Neural progenitor cell (in vitro differentiated cells): ENCODE measurements around the gene LIPK.

Experiments
- CTCF ChIP-seq: fragments of 200-600 bp; sonication (generic); IDR thresholded peaks from 2 replicates; pipeline ENCODE4 v1.5.1; 2017; ENCODE audit warnings: antibody characterized with exemption, mild to moderate bottlenecking
- EZH2 ChIP-seq: fragments of 200-600 bp; sonication (generic); IDR thresholded peaks from 2 replicates; pipeline ENCODE4 v1.6.1; 2017; ENCODE audit warnings: antibody characterized with exemption, mild to moderate bottlenecking, moderate library complexity
- EZH2phosphoT487 ChIP-seq: fragments of 200-600 bp; sonication (generic); IDR thresholded peaks from 2 replicates; pipeline ENCODE4 v1.6.1; 2017; ENCODE audit warnings: antibody characterized with exemption

- TF ChIP-seq CTCF (no peak), EZH2 (no peak), EZH2phosphoT487 (no peak)
These were observed 86.6 kb downstream of the LIPK start for GRCh38 chr10:88792661-88793060.
